B cell (primary cell): ENCODE measurements around the gene PMAIP1.

Experiments used
- EZH2 ChIP-seq: IDR thresholded peaks from 2 replicates; pipeline ENCODE4 v1.6.1; 2012; ENCODE audit warnings: borderline replicate concordance, low read depth, mild to moderate bottlenecking, moderate library complexity, low read length; ENCODE audit not compliant: insufficient read depth, poor library complexity, severe bottlenecking
- TF ChIP-seq, protein P1 (sequence below): fragments of 200-600 bp; IDR thresholded peaks from one replicate; pipeline ENCODE4 v1.8.0; 2022; ENCODE audit warnings: antibody characterized with exemption, mild to moderate bottlenecking

- TF ChIP-seq, protein P1, sequence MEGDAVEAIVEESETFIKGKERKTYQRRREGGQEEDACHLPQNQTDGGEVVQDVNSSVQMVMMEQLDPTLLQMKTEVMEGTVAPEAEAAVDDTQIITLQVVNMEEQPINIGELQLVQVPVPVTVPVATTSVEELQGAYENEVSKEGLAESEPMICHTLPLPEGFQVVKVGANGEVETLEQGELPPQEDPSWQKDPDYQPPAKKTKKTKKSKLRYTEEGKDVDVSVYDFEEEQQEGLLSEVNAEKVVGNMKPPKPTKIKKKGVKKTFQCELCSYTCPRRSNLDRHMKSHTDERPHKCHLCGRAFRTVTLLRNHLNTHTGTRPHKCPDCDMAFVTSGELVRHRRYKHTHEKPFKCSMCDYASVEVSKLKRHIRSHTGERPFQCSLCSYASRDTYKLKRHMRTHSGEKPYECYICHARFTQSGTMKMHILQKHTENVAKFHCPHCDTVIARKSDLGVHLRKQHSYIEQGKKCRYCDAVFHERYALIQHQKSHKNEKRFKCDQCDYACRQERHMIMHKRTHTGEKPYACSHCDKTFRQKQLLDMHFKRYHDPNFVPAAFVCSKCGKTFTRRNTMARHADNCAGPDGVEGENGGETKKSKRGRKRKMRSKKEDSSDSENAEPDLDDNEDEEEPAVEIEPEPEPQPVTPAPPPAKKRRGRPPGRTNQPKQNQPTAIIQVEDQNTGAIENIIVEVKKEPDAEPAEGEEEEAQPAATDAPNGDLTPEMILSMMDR, result no peak
- TF ChIP-seq EZH2, result no peak
Observed at GRCh38 chr18:59907172-59907571, 7.4 kb downstream of the PMAIP1 start.
